Measurements from ENCODE around the gene CSNK2A1. TPM values are rescaled to one million over a fixed set of nuclear protein-coding genes. Genes with fewer than 3 reads are reported as not detected.

The CSNK2A1 gene
- total and polyA plus RNA-seq, 2 donors (not counting 3 experiments of a cell fraction or from before 2014, with no cell fraction given): 68.4 to 142 TPM

- H3K4me2 ChIP-seq (ENCODE audit: insufficient read depth, low read length): no peak overlapping the region
- no TSS peak for BruUV-seq (replicated peaks)
- POLR2A ChIA-PET: no interaction called here
- H3K4me3 ChIP-seq (replicated peaks in 1 of 3; ENCODE audit: insufficient read depth in 1 of 3, low read depth in 1 of 3, low read length in 3 of 3): no peak overlapping the region
- H3K9me3 ChIP-seq (replicated peaks; ENCODE audit: control insufficient read depth, insufficient read depth, low read length): no peaks in the 10 kb centered on the region
- H3K27ac ChIP-seq (ENCODE audit: insufficient read depth, low read depth, low read length): no peak overlapping the region
- no peaks in the 10 kb centered on the region for H3K79me2 ChIP-seq (ENCODE audit: control insufficient read depth, insufficient read depth, low read length)
- H2AFZ ChIP-seq (ENCODE audit: low read depth, low read length): no peak overlapping the region
- no peaks in the 10 kb centered on the region for H3K9me1 ChIP-seq (replicated peaks; ENCODE audit: control insufficient read depth, extremely low read depth, insufficient read depth, low read length)
- H3K9ac ChIP-seq (replicated peaks; ENCODE audit: extremely low read depth, insufficient read depth, low read length): no peak overlapping the region
- intact Hi-C loops (cut with micrococcal nuclease): no loop called here
- DNase-seq (ENCODE audit: low read depth, low spot score) (no peak), FAIRE-seq (no peak)
- H3K36me3 ChIP-seq (ENCODE audit: control insufficient read depth in 2 of 2, extremely low read depth in 1 of 2, insufficient read depth in 2 of 2, low read length in 2 of 2): no peaks in the 10 kb centered on the region
- CTCF ChIA-PET: interaction anchor here (1.6 kb wide), 1 partner anchor 36 kb away, joined by 4 read pairs; no protein-coding TSS in a partner anchor
- no peaks in the 10 kb centered on the region for H4K20me1 ChIP-seq (replicated peaks; ENCODE audit: control insufficient read depth, extremely low read depth, insufficient read depth, low read length)
- H3K4me1 ChIP-seq (ENCODE audit: control insufficient read depth, extremely low read depth, insufficient read depth, low read length): peaks cover 4% of the 10 kb centered on the region
- TF ChIP-seq FOS (IDR thresholded peaks at IDR 0.05; ENCODE audit: borderline replicate concordance, insufficient read depth, low read length) (no peak), MAX (IDR thresholded peaks at IDR 0.05; ENCODE audit: insufficient read depth, insufficient read length) (no peak)
- TF ChIP-seq, protein P1, sequence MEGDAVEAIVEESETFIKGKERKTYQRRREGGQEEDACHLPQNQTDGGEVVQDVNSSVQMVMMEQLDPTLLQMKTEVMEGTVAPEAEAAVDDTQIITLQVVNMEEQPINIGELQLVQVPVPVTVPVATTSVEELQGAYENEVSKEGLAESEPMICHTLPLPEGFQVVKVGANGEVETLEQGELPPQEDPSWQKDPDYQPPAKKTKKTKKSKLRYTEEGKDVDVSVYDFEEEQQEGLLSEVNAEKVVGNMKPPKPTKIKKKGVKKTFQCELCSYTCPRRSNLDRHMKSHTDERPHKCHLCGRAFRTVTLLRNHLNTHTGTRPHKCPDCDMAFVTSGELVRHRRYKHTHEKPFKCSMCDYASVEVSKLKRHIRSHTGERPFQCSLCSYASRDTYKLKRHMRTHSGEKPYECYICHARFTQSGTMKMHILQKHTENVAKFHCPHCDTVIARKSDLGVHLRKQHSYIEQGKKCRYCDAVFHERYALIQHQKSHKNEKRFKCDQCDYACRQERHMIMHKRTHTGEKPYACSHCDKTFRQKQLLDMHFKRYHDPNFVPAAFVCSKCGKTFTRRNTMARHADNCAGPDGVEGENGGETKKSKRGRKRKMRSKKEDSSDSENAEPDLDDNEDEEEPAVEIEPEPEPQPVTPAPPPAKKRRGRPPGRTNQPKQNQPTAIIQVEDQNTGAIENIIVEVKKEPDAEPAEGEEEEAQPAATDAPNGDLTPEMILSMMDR (IDR thresholded peaks at IDR 0.05; ENCODE audit: extremely low read depth in 1 of 2, insufficient read depth in 1 of 2, low read depth in 1 of 2, low read length in 2 of 2): no peak
- peaks cover 4 to 7% of the 10 kb centered on the region in 2 experiments for H3K27me3 ChIP-seq (ENCODE audit: control insufficient read depth in 2 of 2, insufficient read depth in 2 of 2, low read length in 2 of 2)
- dilution Hi-C loops (cut with MboI; ENCODE audit: extremely low pct_ligation_motif_present, low sequenced_read_pairs): no loop called here
Measured at GRCh38 chr20:467755-468154, 75.8 kb downstream of the CSNK2A1 start.

Data from endothelial cell of umbilical vein (primary cell).